HG02938 (cell line): ENCODE results near the gene ZNF408.
"Not testable (repeated sequence)": the region's sequence is repeated elsewhere in the genome, so short reads cannot be mapped to it uniquely, and the experiment has no call there.

ENCODE experiments used
- ATAC-seq: cut with Tn5 transposase; IDR thresholded peaks from one replicate; pipeline ENCODE4 v1.9.1; 2021; ENCODE audit warnings: mild to moderate bottlenecking, moderate library complexity; ENCODE audit not compliant: unreplicated experiment

The ZNF408 gene

DNA sequence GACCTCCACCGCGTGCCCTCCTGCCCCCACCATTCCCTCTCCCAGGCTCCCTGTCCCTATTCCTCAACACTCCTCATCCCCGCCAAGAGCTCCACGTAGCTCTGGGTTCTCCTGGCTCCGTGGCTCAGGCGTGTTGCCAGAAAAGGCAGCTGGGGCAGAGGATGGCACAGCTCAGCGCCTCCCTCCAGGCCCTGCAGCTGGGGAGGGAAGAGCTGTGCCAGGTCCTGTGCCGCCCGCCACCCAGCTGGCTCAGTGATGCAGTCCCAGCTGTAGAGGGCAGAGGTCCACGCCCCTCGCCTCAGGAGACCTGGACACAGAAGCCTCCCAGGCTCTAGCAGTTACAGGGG lies 4.6 kb upstream of the ZNF408 start:
- no peak for ATAC-seq

DNA sequence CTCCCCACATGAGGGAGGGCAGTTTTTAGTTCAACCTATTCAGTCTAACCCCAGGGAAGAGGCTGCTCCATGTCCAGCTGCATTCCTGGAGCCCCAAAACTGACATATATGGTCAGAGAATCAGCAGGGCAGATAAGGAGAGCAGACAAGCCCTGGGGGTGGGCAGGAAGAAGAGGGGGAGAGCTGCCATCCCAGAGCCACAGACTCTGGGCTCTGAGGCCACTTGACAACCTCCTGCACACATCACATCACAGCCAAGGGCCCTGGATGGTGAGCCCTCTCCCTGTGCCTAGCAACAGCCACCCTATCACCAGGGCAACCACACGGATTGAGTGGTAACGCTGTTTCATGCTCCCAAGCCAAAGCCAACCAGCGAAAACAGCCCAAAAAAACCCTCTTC lies 3.5 kb upstream of the ZNF408 start:
- ATAC-seq, result no peak

DNA sequence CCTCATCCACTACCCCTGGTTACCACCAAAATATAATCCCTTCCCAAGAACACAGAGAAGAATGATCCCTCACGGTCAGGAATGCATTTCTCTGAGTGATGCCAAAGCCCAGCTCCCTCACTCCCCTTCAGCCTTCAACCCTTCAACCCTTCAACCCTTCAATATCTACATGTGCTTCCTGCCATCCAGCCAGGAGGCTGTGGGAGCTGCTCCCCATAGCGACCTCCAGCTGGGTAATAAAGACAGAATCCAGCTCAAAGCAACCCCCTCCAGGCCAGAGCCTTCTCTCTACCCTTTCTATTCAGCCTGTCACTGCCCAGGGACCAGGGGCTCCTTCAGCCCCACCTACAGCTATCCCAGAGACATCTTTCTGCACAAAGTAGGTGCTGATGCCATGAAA lies 3.1 kb upstream of the ZNF408 start:
- no peak for ATAC-seq

DNA sequence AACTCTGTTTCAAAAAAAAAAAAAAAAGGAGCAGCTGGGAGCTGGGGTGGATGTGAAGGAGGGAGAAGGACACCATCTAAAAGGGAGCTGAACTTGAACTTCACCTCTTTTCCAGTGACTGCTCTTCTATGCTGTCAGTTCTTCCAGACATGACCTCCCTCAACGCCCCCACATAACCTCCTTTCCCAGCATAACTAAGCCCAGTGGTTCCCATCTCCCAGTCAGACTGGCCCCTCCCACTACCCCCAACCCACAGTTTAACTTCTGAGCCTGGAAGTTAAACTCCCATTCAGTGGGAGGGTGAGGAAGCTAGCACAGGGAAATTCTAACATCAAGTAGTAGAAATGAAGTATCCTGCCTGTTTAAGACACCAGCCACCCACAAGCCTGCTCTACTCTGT lies 2.2 kb upstream of the ZNF408 start:
- ATAC-seq, result no peak

DNA sequence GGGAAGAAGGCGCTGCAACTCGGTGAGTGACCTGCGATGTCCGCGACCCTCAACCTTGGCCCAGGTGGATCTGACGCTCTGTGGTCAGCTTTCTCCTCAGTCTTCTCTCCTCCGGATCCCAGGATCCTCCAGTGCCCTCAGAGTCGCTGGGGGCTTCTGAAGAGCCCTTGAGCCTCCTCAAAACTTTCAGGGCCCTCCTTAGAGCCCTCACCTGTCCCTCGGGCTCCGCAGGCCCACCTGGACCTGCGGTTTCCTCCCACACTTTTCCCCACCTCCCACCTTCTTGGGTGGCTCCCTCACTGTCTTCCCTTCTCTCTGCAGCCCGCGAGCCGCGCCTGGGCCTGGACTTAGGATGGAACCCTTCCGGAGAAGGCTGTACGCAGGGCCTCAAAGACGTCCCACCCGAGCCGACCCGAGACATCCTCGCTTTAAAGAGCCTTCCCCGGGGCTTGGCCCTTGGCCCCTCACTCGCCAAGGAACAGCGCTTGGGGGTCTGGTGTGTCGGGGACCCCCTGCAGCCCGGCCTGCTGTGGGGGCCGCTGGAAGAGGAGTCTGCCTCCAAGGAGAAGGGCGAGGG lies 335 bp downstream of the ZNF408 start:
- peak; percentile 11 for ATAC-seq

DNA sequence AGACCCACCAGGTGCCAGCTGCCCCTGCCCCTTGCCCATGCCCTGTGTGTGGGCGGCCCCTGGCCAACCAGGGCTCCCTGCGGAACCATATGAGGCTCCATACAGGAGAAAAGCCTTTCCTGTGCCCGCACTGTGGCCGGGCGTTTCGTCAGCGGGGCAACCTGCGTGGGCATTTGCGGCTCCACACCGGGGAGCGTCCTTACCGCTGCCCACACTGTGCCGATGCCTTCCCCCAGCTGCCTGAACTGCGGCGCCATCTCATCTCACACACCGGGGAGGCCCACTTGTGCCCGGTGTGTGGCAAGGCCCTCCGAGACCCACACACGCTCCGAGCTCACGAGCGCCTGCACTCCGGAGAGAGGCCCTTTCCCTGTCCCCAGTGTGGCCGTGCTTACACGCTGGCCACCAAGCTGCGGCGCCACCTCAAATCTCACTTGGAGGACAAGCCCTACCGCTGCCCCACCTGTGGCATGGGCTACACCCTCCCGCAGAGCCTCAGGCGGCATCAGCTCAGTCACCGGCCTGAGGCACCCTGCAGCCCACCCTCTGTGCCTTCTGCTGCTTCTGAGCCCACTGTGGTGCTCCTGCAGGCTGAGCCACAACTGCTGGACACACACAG lies 4.3 kb downstream of the ZNF408 start:
- ATAC-seq, result no peak

DNA sequence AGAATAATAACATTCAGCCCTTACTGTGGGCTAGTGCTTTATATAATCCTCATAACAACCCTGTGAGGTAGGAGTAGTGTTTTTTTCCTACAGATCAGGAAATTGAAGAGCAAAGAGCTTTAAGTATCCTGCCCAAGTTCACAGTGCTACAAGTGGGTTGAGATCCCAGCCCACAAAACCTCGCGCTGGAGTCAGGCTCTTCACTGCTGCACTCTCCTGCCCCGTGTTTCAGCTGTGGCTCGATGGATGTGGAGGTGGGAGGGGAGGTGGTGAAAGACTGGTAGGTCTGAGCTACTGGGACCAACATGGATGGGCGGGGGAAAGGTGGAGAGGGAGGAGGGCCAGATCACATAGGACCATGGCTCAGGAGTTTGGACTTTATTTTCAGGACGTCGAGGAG lies 6.1 kb downstream of the ZNF408 start:
- no peak for ATAC-seq

DNA sequence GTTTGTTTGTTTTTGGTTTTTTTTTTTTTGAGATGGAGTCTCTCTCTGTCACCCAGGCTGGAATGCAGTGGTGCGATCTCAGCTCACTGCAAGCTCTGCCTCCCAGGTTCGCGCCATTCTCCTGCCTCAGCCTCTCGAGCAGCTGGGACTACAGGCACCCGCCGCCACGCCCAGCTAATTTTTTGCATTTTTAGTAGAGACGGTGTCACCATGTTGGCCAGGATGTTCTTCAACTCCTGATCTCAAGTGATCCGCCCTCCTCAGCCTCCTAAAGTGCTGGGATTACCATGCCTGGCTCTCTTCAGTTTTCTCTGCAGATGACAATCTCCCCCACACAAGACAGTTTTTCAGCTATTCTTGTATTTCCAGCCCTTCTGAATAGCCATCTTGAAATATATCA lies 8.5 kb downstream of the ZNF408 start:
- ATAC-seq, result not testable (repeated sequence)

DNA sequence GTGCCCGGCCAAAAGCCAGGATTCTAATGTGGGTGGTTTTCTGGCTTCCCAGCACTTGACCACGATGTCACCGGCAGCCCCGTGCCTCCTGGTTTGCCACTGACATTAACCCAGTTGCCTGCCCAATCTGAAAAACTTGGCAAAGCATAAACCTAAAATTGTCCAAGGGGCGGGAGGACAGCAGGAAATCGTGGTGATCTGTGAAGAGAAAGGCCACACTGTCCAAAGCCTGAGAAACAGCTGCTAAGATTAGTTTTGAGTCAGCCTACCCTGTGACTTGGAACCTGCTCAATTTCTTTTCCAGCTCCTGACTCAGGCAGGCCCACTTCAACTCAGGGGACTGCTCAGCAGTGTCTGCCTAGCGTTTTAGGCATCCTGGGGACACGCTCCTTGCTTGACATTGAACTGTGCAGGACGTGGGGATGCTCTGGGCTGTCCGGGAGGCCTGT lies 10.0 kb downstream of the ZNF408 start:
- ATAC-seq, result no peak

DNA sequence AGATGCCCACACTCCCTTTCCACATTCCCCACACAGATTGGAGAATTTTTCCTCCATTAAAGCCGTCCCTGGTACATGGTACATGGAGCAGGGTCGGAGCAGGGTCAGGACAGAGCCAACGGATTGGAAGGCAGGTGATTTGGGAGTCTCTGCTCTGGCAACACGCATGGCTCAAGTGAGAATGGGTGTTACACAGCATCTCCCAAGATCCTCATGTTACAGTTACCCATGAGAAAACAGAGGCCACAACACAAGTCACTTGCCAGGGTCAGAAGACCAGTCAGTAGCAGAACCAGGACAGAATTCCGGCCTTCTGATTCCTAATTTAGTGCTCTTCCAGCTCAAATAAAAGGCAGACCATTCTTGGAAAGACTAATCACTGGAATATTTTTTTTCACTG lies 10.5 kb downstream of the ZNF408 start:
- no peak for ATAC-seq

DNA sequence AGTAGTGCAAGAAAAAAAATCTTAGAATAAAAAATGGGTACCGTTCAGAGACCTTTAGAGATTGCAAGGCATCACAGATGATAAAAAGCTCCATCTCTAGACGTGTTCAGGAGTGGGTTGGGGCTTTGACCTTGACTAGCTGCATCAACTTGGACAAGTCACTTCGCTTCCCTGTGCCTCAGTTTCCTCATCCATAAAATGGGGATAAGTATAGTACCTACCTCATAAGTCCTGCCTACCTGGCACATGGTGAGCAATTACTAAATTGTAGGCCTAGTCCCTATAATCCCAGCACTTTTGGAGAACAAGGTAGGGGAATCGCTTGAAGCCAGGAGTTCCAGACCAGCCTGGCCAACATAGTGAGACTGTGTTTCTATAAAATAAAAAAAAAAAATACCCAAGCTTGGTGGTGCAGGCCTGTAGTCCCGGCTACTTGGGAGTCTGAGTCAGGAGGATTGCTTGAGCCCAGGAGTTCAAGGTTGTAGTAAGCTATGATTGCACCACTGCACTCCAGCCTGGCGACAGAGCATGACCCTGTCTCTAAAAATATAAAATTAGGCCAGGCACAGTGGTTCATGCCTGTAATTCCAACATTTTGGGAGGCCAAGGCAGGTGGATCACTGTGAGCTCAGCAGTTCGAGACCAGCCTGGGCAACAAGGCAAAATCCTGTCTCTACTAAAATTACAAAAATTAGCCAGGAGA lies 12.2 kb downstream of the ZNF408 start:
- no peak for ATAC-seq

DNA sequence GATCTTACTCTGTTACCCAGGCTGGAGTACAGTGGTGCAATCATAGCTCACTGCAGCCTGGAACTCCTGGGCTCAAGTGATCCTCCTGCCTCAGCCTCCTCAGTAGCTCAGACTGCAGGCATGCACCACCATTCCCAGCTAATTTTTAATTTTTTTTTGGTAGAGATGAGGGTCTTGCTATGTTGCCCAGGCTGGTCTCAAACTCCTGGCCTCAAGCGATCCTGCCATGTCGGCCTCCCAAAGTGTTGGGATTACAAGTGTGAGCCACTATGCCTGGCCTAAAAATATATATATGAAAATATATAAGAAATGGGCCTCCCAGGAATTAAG lies 17.0 kb downstream of the ZNF408 start:
- ATAC-seq, result not testable (repeated sequence)

DNA sequence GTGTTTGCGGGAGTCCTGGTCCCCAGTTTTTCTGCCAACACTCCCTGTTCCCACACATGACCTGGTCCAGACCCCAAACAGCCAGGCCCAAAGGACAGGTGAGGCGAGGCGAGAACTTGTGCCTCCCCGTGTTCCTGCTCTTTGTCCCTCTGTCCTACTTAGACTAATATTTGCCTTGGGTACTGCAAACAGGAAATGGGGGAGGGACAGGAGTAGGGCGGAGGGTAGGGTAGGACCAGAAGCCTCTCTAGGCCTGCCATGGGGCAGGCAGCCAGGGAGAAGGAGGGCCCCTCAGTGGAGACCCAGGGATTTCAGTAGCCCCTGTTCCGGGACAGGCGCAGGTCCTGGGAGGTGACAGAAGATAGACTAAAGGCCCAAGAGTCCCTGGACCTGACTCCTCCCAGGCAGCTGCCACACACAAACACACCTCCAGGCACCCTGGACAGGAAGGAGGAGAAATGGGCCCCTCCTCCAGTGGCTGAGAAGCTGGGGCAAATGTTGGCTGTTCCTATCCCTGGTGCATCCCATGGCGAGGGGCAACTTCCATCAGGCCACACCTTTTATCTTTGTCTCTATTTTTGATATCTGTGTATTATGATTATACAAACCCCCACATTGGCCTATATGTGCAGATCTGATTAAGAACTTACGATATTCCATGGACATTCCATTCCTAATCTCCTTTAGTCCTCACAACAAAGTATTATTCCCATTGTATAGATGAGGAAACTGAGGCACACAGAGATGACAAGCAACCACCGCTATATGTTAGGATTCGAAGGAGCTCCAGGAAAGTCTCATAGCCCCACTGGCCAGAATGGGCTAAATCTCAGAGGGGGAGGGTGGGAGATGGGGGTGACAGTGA lies 17.6 kb downstream of the ZNF408 start:
- no peak for ATAC-seq

DNA sequence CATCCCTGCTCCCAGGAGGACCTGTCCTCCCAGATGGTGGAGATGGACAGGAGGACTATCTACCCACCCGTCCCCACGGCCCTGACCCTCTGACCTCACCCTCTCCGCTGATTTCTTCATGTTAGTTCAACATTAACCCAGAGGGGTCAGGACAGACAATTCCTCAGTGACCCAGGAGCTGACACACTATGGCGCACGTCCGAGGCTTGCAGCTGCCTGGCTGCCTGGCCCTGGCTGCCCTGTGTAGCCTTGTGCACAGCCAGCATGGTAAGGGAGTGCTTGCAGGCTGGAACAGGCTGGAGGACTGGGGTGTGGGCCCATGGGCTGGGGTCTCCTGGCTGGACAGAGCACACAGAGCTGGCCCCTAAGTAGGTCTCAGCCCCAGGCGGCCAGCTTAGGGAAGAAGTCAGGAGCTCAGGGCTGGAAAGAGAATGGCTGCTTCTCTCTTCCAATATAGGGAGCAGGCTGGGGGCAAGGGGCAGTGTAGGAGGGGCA lies 18.3 kb downstream of the ZNF408 start, which contains the start of gene F2:
TSS of gene F2 (plus strand) at position 166 of the 495 bp plus-strand sequence. CDS start at position 189, 23 bp downstream.
- no peak for ATAC-seq

DNA sequence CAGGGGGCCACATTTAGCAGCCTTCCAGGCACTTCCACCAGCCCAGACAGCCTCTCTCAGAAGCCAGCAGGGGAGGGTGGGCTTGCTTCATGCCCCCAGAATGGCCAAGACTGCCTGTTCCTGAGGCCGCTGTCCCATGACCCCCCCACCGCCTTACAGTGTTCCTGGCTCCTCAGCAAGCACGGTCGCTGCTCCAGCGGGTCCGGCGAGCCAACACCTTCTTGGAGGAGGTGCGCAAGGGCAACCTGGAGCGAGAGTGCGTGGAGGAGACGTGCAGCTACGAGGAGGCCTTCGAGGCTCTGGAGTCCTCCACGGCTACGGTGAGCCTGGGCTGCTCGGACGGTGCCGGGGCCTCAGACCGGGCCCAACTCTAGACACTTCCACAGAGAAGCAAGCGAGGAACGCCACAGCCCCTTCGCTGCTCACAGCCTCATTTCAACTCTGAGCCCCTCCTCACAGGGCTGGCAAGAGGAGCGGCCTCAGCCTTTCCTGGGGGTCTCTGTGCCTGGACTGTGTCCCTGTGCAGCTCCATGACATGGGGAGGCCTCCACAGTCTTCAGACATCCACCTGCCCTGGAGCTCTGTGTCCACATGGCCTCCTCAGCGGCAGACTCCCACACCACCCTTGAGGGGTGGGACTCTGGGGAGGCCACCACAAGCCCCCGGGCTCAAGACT lies 18.9 kb downstream of the ZNF408 start:
- ATAC-seq, result no peak

DNA sequence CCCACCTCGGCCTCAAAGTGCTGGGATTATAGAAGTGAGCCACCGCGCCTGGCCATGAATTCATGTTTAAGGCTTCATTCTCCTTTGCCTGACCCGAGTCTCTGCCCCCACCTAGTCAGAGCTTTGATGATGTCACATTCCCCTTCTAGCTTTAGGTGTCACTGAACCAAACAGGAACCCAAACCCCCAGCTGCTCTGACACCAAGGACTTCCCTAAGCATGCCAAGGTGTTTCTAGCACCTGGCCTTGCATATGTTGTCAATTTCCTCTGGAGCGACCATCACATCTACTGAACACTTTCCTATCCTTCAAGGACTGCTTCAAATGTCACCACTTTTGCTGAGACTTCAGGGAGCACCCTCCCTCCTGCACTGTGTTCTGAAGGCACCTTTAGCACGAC lies 20.5 kb downstream of the ZNF408 start:
- ATAC-seq, result no peak

DNA sequence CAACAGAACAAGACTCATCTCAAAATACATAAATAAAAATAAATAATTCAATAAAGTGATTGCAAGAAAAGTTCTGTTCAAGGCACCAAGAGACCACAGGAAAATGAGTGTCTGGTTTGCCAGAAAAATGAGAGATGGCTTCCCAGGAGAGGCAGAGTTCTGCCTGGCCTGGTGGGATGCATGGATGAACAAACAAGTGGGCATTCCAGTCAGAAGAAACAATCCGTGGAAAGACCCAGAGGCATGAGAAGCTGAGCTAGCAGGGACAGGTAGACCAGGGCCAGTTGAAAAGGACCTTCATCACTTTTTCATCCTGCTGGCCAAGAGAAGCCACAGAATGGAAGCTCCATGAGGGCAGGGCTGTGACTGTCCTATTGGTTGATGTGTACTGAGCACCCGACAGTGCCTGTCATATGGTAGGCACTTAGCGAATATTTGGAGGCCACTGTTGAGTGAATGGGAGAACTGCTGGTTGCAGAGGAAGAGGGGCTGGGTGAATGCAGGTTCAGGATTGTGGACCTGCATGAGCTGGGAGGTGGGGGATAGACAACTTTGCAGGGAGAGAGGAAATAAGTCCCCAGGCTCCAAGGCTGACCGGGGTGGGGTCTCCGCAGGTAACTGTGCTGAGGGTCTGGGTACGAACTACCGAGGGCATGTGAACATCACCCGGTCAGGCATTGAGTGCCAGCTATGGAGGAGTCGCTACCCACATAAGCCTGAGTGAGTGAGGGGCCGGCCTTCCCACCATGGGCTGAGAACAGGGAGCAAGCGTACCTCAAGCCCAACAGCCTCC lies 21.9 kb downstream of the ZNF408 start:
- ATAC-seq, result no peak

DNA sequence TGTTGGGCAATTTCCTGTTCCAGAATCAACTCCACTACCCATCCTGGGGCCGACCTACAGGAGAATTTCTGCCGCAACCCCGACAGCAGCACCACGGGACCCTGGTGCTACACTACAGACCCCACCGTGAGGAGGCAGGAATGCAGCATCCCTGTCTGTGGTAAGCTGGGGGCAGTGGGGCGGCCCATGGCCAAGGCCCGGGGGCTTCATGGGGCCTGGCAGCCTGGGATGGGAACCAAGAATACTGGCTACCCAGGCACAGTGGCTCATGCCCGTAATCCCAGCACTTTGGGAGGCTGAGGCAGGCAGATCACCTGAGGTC lies 22.5 kb downstream of the ZNF408 start:
- ATAC-seq, result no peak

DNA sequence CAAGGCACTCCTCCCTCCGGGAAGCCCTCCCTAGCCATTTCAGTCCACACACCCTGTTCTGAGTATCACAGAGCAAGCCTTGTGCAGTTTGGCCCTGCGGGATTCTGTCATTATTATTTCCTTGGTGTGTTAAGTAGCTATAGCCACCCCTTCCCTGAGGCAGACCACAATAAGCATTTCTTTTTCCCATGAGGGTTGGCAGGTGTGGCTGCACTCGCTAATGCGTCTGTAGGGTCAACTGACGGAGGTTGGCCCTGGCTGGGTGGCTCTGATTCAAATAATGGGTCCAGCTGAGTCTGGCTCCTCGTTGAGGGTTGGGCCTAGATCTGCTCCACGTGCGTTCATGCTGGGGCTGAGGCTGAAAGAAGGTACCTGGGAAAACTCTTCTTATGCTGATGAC lies 23.3 kb downstream of the ZNF408 start:
- no peak for ATAC-seq
